NB4 (cell line): ENCODE measurements around the gene RAB7A.
A peak's percentile ranks its signal among the peaks of the same experiment; 100 is the strongest.

Experiments used
- DNase-seq: peaks from one replicate; pipeline ENCODE4 v3.0.0; 2010; ENCODE audit warnings: low read depth
- H3K4me3 ChIP-seq: one replicate; pipeline ENCODE4 v1.5.1; 2011; ENCODE audit warnings: mild to moderate bottlenecking, low read depth, low read length, moderate library complexity
- MYC ChIP-seq: IDR thresholded peaks from 2 replicates; pipeline ENCODE4 v1.6.1; 2011; ENCODE audit warnings: low read depth, low read length
- POLR2A ChIP-seq: IDR thresholded peaks from 2 replicates; pipeline ENCODE4 v1.6.1; 2011; ENCODE audit warnings: mild to moderate bottlenecking; ENCODE audit not compliant: insufficient read length; ENCODE audit errors: extremely low read depth
- TF ChIP-seq, protein P1 (sequence below): IDR thresholded peaks from one replicate; pipeline ENCODE4 v1.5.1; 2012; ENCODE audit warnings: low read depth, low read length
- TF ChIP-seq, protein P2 (sequence below): IDR thresholded peaks from 2 replicates; pipeline ENCODE4 v1.6.1; 2011; ENCODE audit warnings: low read depth, low read length

RAB7A gene

DNA sequence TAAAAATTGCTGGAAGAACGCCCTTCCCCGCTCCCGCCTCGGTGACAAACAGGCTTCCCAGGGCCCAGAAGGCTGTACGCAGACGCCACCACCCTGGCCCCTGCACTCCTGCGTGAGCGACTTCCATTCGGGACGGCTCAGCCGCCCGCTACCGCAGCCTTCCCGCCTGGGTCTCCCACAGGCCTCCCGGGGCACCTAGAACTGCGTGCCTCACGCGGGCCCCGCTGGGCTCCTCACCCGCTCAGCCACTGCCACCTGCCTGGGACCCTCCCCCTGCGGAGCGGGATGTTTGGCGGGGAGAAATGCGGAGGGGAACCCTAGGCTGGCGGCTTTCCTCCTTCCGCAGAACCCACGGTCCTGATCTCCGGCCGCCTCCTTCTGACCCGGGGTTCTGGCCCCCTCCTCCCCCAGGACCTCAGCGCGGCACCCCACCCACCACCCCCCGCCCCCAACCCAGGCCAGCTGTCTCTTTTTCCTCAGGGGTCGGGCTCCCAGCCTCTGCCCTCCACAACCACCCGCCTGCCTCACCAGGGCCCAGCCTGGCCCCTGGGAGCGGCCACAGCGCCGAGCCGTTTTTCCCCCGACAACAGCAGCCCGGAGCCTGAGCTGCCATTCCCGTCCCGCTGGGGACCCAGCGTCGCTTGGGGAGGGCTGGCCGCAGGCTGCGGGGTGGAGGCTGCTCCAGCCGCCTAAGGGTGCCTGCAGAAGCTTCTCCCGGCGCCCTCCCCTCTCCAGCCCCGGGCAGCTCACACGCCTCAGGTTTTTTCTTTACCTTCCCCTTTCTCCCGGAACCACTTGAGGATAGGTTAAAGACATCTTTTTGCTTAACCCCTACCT, 27.6 kb upstream of the RAB7A start:
- peak; percentile 79 for DNase-seq
- peak overlapping the region; percentile 40 for H3K4me3 ChIP-seq
- TF ChIP-seq, protein P1, sequence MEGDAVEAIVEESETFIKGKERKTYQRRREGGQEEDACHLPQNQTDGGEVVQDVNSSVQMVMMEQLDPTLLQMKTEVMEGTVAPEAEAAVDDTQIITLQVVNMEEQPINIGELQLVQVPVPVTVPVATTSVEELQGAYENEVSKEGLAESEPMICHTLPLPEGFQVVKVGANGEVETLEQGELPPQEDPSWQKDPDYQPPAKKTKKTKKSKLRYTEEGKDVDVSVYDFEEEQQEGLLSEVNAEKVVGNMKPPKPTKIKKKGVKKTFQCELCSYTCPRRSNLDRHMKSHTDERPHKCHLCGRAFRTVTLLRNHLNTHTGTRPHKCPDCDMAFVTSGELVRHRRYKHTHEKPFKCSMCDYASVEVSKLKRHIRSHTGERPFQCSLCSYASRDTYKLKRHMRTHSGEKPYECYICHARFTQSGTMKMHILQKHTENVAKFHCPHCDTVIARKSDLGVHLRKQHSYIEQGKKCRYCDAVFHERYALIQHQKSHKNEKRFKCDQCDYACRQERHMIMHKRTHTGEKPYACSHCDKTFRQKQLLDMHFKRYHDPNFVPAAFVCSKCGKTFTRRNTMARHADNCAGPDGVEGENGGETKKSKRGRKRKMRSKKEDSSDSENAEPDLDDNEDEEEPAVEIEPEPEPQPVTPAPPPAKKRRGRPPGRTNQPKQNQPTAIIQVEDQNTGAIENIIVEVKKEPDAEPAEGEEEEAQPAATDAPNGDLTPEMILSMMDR: no peak
- no peak for TF ChIP-seq MYC
- TF ChIP-seq, protein P2, sequence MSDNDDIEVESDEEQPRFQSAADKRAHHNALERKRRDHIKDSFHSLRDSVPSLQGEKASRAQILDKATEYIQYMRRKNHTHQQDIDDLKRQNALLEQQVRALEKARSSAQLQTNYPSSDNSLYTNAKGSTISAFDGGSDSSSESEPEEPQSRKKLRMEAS: no peak
- TF ChIP-seq POLR2A: no peak

- no peak overlapping the region for H3K4me3 ChIP-seq
- DNase-seq: no peak
- TF ChIP-seq, protein P1: no peak
- TF ChIP-seq, protein P2: no peak
- no peak for TF ChIP-seq MYC
- no peak for TF ChIP-seq POLR2A
These were observed 24.4 kb upstream of the RAB7A start for GRCh38 chr3:128701342-128702212.

DNA sequence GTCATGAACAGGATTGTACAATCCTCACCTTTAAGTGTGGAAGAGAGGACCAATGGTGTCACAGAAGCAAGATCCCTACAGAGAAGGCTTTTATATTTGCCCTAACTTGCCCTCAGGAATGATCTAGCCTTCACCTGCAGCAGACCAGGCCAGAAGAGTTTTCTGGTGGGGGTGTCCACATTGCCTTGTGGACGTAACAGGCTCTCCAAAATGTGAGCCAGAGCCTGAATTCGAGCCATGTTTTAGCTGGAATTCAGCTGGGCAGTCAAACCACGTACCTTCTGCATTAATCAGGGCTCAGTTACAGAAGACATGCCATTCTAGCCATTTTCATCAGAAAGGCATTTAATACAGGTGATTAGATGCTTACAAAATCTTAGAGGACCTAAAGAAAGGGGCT, 23.6 kb upstream of the RAB7A start:
- TF ChIP-seq POLR2A: no peak
- TF ChIP-seq, protein P1: no peak
- TF ChIP-seq MYC: no peak
- TF ChIP-seq, protein P2: no peak

DNA sequence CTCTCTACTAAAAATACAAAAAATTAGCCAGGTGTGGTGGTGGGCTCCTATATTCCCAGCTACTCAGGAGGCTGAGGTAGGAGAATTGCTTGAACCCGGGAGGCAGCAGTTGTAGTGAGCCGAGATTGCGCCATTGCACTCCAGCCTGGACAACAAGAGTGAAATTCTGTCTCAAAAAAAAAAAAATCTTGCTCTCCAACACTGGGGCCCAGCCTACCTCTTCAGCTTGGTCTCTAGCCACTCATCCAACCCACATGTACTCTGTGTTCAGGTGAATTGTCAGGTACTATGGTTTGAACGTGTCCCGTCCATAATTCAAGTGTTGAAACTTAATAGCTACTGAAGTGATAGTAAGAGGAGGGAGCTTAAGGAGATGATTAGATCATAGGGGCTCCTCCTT, 22.4 kb upstream of the RAB7A start:
- TF ChIP-seq POLR2A (no peak), MYC (no peak)
- TF ChIP-seq, protein P1: no peak
- TF ChIP-seq, protein P2: no peak
- DNase-seq: no peak
- H3K4me3 ChIP-seq: no peak overlapping the region

More for the DNA sequence above, 23.6 kb upstream of the RAB7A start:
- H3K4me3 ChIP-seq: no peak overlapping the region
- no peak for DNase-seq

DNA sequence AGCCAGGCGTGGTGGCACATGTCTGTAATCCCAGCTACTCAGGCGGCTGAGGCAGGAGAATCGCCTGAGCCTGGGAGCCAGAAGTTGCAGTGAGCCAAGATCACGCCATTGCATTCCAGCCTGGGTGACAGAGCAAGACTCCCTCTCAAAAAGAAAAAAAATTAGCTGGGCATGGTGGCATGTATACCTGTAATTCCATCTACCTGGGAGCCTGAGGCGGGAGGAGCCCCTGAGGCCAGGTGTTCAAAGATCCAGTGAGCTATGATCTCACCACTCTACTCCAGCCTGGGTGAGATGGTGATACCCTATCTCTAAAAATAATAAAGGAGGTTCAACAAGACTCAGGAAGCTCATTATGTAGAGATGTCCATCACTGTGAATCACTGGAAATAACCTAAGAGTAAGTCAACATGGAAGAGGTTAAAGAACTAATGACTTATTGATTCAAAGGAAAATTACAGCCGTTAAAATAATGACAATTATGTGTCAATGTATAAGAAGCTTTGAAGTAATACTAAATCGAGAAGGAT, 19.8 kb upstream of the RAB7A start:
- no peak for DNase-seq
- no peak overlapping the region for H3K4me3 ChIP-seq
- TF ChIP-seq MYC (no peak), POLR2A (no peak)
- TF ChIP-seq, protein P1: no peak
- TF ChIP-seq, protein P2: no peak
